Measurements from ENCODE around the gene PTPRE. TPM values are rescaled to one million over a fixed set of nuclear protein-coding genes. Genes with fewer than 3 reads are reported as not detected.

PTPRE gene
- total RNA-seq, 1 experiment from 2014 or later, result 7.9 TPM

DNA sequence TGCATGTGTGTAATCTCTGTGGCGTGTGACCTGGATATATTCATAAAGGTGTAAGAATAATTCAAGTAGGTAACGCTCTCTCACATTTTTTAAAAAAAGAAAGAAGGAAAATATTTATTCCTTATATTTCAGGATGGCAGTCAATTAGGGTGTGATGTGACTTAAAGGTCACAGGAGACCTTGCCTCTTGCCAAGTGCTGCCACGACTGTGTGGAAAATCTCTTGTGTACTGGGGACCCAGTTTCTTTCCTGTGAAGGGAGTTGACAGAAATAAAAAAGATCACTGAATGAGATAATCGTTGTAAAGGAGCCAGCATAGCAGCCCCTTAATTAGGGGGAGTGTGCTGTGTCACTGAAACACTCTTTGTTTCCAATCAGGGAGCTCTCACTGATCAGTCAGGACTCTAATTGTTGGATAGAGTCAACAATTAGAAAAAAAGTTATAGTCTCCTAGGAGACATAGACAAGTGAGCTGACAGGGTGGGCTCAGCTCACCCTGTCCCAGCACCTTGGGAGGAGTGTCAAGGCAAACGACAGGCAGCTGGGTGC is 31.1 kb downstream of the PTPRE start:
- intact Hi-C loops (cut with micrococcal nuclease; ENCODE audit: unreplicated experiment), result loop anchor here (2.0 kb wide), 1 partner anchor 15 kb away; no protein-coding TSS in a partner anchor

DNA sequence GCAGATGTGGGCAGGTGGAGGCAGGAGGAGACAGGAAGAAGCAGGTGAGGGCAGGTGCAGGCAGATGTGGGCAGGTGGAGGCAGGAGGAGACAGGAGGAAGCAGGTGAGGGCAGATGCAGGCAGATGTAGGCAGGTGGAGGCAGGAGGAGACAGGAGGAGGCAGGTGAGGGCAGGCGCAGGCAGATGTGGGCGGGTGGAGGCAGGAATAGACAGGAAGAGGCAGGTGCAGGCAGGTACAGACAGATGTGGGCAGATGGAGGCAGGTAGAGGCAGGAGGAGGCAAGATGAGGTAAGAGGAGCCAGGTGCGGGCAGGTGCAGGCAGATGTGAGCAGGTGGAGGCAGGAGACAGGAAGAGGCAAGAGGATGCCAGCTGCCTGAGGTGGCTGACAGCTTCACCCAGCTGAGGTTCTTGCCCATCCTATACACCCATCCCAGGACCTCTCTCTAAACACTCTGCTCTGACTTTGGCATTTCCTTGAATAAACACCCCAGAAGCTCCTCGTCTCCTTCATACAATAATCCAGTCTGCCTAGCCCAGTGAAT is 33.0 kb downstream of the PTPRE start:
- Histone ChIP-seq H3F3A (ENCODE audit: insufficient read depth, low read depth) (peaks cover 5% of the 10 kb centered on the region), H3K4me2 (no peak overlapping the region), H3K4me1 (replicated peaks; ENCODE audit: insufficient read depth) (peaks cover 17% of the 10 kb centered on the region), H3K79me2 (ENCODE audit: low read depth) (no peaks in the 10 kb centered on the region), H3K27me3 (ENCODE audit: insufficient read depth, low read depth) (no peaks in the 10 kb centered on the region), H3K9me2 (ENCODE audit: insufficient read depth) (no peaks in the 10 kb centered on the region), H2AFZ (no peak overlapping the region), H3K9me3 (ENCODE audit: insufficient read depth, low read depth) (no peaks in the 10 kb centered on the region), H3K4me3 (no peak overlapping the region), H4K20me1 (ENCODE audit: insufficient read depth) (no peaks in the 10 kb centered on the region), H3K36me3 (ENCODE audit: low read depth) (no peaks in the 10 kb centered on the region), H3K27ac (no peak overlapping the region)
- intact Hi-C loops (cut with micrococcal nuclease; ENCODE audit: unreplicated experiment), result no loop called here
- no TSS peak for BruUV-seq (replicated peaks)
- DNase-seq, result no peak
- ChIA-PET POLR2A (ENCODE audit: unreplicated experiment) (no interaction called here), CTCF (no interaction called here)
- TF ChIP-seq EZH2 (IDR thresholded peaks at IDR 0.05; ENCODE audit: low read depth), result no peak
- TF ChIP-seq, protein P1, sequence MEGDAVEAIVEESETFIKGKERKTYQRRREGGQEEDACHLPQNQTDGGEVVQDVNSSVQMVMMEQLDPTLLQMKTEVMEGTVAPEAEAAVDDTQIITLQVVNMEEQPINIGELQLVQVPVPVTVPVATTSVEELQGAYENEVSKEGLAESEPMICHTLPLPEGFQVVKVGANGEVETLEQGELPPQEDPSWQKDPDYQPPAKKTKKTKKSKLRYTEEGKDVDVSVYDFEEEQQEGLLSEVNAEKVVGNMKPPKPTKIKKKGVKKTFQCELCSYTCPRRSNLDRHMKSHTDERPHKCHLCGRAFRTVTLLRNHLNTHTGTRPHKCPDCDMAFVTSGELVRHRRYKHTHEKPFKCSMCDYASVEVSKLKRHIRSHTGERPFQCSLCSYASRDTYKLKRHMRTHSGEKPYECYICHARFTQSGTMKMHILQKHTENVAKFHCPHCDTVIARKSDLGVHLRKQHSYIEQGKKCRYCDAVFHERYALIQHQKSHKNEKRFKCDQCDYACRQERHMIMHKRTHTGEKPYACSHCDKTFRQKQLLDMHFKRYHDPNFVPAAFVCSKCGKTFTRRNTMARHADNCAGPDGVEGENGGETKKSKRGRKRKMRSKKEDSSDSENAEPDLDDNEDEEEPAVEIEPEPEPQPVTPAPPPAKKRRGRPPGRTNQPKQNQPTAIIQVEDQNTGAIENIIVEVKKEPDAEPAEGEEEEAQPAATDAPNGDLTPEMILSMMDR (conservative IDR thresholded peaks at IDR 0.05), result no peak

More for the DNA sequence above, 31.1 kb downstream of the PTPRE start:
- no peak overlapping the region for H3K4me3 ChIP-seq
- H3F3A ChIP-seq (ENCODE audit: insufficient read depth, low read depth), result no peaks in the 10 kb centered on the region; the same call in 1 of the 2 replicates
- no peaks in the 10 kb centered on the region for H3K27me3 ChIP-seq (ENCODE audit: insufficient read depth, low read depth)
- ChIA-PET CTCF (no interaction called here), POLR2A (ENCODE audit: unreplicated experiment) (no interaction called here)
- DNase-seq, result no peak
- no peaks in the 10 kb centered on the region for H3K9me2 ChIP-seq (ENCODE audit: insufficient read depth)
- BruUV-seq (replicated peaks), result no TSS peak
- H2AFZ ChIP-seq, result no peak overlapping the region
- no peaks in the 10 kb centered on the region for H3K79me2 ChIP-seq (ENCODE audit: low read depth)
- no peaks in the 10 kb centered on the region for H3K9me3 ChIP-seq (ENCODE audit: insufficient read depth, low read depth)
- no peak overlapping the region for H3K4me2 ChIP-seq
- H3K4me1 ChIP-seq (replicated peaks; ENCODE audit: insufficient read depth), result peaks cover 11% of the 10 kb centered on the region
- no peak overlapping the region for H3K27ac ChIP-seq
- no peaks in the 10 kb centered on the region for H3K36me3 ChIP-seq (ENCODE audit: low read depth)
- H4K20me1 ChIP-seq (ENCODE audit: insufficient read depth), result no peaks in the 10 kb centered on the region
- no peak for TF ChIP-seq EZH2 (IDR thresholded peaks at IDR 0.05; ENCODE audit: low read depth)
- TF ChIP-seq, protein P1 (conservative IDR thresholded peaks at IDR 0.05), result no peak

DNA sequence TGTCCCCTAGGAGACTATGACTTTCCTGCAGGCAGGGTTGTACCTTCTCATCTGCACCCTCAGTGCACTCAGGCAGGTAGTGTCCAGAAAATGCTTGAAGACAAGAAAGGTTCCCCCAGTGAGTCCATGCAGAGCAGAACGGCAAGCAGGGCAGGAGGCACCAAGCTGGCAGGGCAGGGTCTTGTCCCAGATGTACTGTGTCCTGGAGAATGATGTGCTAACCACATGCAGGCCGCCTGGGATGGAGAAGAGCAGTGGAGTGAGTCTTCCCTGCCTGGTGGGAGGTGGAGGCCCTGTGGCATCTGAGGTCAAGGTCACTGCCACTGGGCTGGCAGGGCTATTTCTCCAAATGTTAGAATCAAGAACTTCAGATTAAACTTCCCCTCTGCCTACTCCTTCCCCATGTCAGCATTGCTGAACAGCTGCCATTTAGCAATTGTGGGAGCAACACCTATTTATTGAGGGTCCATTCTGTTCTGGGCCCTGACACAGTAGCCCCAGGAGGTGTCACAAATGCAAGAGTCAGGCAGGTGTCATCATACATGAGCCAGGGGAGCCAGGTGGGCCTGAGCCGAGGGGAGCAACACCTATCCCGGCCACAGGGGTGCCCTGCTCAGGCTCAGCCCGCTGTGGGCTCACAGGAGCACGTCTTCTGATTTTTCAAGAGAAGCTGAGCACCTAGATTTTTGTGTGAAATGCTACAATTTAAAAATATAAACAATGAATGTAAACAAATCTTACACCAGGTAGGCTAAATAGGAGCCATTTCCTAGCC is 34.1 kb downstream of the PTPRE start:
- Histone ChIP-seq H3K79me2 (ENCODE audit: low read depth) (no peaks in the 10 kb centered on the region), H3K27me3 (ENCODE audit: insufficient read depth, low read depth) (no peaks in the 10 kb centered on the region), H3K4me3 (no peak overlapping the region), H2AFZ (no peak overlapping the region), H3K27ac (no peak overlapping the region), H3K36me3 (ENCODE audit: low read depth) (no peaks in the 10 kb centered on the region), H3F3A (ENCODE audit: insufficient read depth, low read depth) (peaks cover 9% of the 10 kb centered on the region), H3K9me2 (ENCODE audit: insufficient read depth) (no peaks in the 10 kb centered on the region), H3K9me3 (ENCODE audit: insufficient read depth, low read depth) (no peaks in the 10 kb centered on the region), H3K4me1 (replicated peaks; ENCODE audit: insufficient read depth) (peaks cover 27% of the 10 kb centered on the region), H4K20me1 (ENCODE audit: insufficient read depth) (no peaks in the 10 kb centered on the region), H3K4me2 (no peak overlapping the region)
- no TSS peak for BruUV-seq (replicated peaks)
- intact Hi-C loops (cut with micrococcal nuclease; ENCODE audit: unreplicated experiment), result no loop called here
- POLR2A ChIA-PET (ENCODE audit: unreplicated experiment), result no interaction called here
- no peak for DNase-seq
- TF ChIP-seq EZH2 (IDR thresholded peaks at IDR 0.05; ENCODE audit: low read depth), result no peak
- TF ChIP-seq, protein P1 (conservative IDR thresholded peaks at IDR 0.05), result no peak
- CTCF ChIA-PET, result no interaction called here
